ENCODE results near the gene TCF7L1.
"Not testable (repeated sequence)": the region's sequence is repeated elsewhere in the genome, so short reads cannot be mapped to it uniquely, and the experiment has no call there.

TCF7L1 gene

GRCh38 chr2:85312404-85312803 lies 179.2 kb downstream of the TCF7L1 start:
- H2AFZ ChIP-seq (ENCODE audit: low read length): no peak overlapping the region
- no peaks in the 10 kb centered on the region for H3F3A ChIP-seq (ENCODE audit: insufficient read depth, low read length)
- no peaks in the 10 kb centered on the region for H4K20me1 ChIP-seq (ENCODE audit: insufficient read depth, low read length)
- peaks cover 3% of the 10 kb centered on the region; the same call in 1 of the 2 replicates for H3K27me3 ChIP-seq (ENCODE audit: insufficient read depth, low read length)
- no peaks in the 10 kb centered on the region for H3K79me2 ChIP-seq (ENCODE audit: insufficient read depth, low read length)
- H3K27ac ChIP-seq (ENCODE audit: low read depth, low read length, poor library complexity, severe bottlenecking): no peak overlapping the region
- no peak overlapping the region for H3K9ac ChIP-seq (ENCODE audit: low read length)
- peaks cover 19% of the 10 kb centered on the region for H3K36me3 ChIP-seq (ENCODE audit: insufficient read depth, low read length)
- no peak overlapping the region for H3K4me2 ChIP-seq (ENCODE audit: low read length)
- H3K9me3 ChIP-seq (ENCODE audit: low read length): no peaks in the 10 kb centered on the region
- no peaks in the 10 kb centered on the region for H3K9me2 ChIP-seq (ENCODE audit: low read depth, low read length)
- no peak overlapping the region for H3K4me3 ChIP-seq (ENCODE audit: low read depth, low read length, poor library complexity, severe bottlenecking)
- TF ChIP-seq, protein P1, sequence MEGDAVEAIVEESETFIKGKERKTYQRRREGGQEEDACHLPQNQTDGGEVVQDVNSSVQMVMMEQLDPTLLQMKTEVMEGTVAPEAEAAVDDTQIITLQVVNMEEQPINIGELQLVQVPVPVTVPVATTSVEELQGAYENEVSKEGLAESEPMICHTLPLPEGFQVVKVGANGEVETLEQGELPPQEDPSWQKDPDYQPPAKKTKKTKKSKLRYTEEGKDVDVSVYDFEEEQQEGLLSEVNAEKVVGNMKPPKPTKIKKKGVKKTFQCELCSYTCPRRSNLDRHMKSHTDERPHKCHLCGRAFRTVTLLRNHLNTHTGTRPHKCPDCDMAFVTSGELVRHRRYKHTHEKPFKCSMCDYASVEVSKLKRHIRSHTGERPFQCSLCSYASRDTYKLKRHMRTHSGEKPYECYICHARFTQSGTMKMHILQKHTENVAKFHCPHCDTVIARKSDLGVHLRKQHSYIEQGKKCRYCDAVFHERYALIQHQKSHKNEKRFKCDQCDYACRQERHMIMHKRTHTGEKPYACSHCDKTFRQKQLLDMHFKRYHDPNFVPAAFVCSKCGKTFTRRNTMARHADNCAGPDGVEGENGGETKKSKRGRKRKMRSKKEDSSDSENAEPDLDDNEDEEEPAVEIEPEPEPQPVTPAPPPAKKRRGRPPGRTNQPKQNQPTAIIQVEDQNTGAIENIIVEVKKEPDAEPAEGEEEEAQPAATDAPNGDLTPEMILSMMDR (IDR thresholded peaks at IDR 0.05; ENCODE audit: low read length): no peak
- no peak for TF ChIP-seq EZH2 (IDR thresholded peaks at IDR 0.05; ENCODE audit: borderline replicate concordance, low read length)
- H3K4me1 ChIP-seq (ENCODE audit: insufficient read depth, low read length, severe bottlenecking): peaks cover 6% of the 10 kb centered on the region

DNA sequence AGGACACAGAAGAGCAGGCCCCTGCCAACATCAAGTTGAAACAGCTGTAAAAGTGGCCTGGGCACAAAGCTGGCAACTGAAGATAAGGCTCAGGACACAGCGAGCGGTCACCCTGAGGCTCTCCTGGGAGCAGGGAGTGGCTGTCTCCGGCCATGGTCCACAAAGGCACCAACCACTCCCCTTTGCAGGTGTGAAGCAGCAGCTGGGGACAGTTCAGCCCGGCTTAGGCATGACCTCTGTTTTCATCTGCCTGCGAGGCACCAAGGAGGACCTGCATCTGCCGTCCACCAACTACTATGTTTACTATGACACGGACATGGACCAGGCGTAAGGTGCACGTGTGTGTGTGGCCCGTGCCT lies 181.7 kb downstream of the TCF7L1 start:
- H2AFZ ChIP-seq (ENCODE audit: low read length): no peak overlapping the region
- H3K4me1 ChIP-seq (ENCODE audit: insufficient read depth, low read length, severe bottlenecking): peaks cover 3% of the 10 kb centered on the region
- no peaks in the 10 kb centered on the region for H3K9me2 ChIP-seq (ENCODE audit: low read depth, low read length)
- no peaks in the 10 kb centered on the region for H3K9me3 ChIP-seq (ENCODE audit: low read length)
- H3K9ac ChIP-seq (ENCODE audit: low read length): no peak overlapping the region
- H4K20me1 ChIP-seq (ENCODE audit: insufficient read depth, low read length): no peaks in the 10 kb centered on the region
- H3K4me3 ChIP-seq (ENCODE audit: low read depth, low read length, poor library complexity, severe bottlenecking): no peak overlapping the region
- no peaks in the 10 kb centered on the region for H3K79me2 ChIP-seq (ENCODE audit: insufficient read depth, low read length)
- TF ChIP-seq, protein P1 (IDR thresholded peaks at IDR 0.05; ENCODE audit: low read length): no peak
- TF ChIP-seq EZH2 (IDR thresholded peaks at IDR 0.05; ENCODE audit: borderline replicate concordance, low read length): no peak
- no peak overlapping the region for H3K4me2 ChIP-seq (ENCODE audit: low read length)
- H3F3A ChIP-seq (ENCODE audit: insufficient read depth, low read length): no peaks in the 10 kb centered on the region
- no peak overlapping the region for H3K27ac ChIP-seq (ENCODE audit: low read depth, low read length, poor library complexity, severe bottlenecking)
- H3K36me3 ChIP-seq (ENCODE audit: insufficient read depth, low read length): peaks cover 38% of the 10 kb centered on the region
- H3K27me3 ChIP-seq (ENCODE audit: insufficient read depth, low read length): no peaks in the 10 kb centered on the region

GRCh38 chr2:85315921-85316320 lies 182.7 kb downstream of the TCF7L1 start:
- H3K36me3 ChIP-seq (ENCODE audit: insufficient read depth, low read length): peaks cover 49% of the 10 kb centered on the region
- H3K9me2 ChIP-seq (ENCODE audit: low read depth, low read length); H3K9me3 ChIP-seq (ENCODE audit: low read length); H2AFZ ChIP-seq (ENCODE audit: low read length); H3K79me2 ChIP-seq (ENCODE audit: insufficient read depth, low read length); H3F3A ChIP-seq (ENCODE audit: insufficient read depth, low read length); H3K4me2 ChIP-seq (ENCODE audit: low read length); H3K4me1 ChIP-seq (ENCODE audit: insufficient read depth, low read length, severe bottlenecking); H3K9ac ChIP-seq (ENCODE audit: low read length); H3K27ac ChIP-seq (ENCODE audit: low read depth, low read length, poor library complexity, severe bottlenecking); H4K20me1 ChIP-seq (ENCODE audit: insufficient read depth, low read length); H3K27me3 ChIP-seq (ENCODE audit: insufficient read depth, low read length); H3K4me3 ChIP-seq (ENCODE audit: low read depth, low read length, poor library complexity, severe bottlenecking): not testable (repeated sequence)

DNA sequence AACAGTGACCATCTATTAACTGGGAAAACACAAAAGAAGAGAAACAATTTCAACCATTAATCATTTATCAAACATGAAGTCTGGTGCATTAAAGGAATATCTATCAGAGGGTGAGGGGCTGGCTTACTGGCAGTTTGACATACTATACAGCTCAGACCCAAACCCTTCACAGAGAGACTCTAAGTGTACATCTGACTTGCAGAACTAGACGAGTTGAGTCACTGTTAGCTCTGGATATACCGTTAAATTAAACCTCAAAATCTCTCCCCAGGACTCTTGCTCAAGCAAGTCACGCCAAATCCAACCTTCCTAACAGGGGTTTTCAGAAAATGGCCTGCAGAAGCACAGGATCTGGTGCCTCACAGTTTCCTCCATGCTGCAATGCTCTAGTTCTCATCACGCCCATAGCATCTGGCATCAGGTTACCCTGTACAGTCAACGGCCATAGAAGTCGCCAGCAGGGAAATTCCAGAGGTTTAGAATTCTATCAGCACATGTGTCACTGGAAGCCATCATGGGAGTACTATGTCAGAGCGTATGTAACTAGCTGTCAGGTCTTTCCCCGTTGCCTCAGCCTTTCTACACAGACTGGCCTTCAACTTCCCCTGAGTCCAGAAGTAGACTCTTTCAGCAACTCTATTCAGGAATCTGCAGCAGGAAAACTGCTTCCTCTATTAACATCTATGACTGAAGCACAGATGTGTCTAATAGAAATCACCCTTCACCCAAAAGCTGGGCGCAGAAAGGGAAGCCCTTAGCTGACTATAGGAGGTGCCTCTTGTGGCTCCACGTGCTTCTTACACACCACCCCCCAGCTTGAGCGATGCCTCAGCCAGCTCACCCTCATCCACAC lies 185.3 kb downstream of the TCF7L1 start:
- peaks cover 74% of the 10 kb centered on the region for H3K36me3 ChIP-seq (ENCODE audit: insufficient read depth, low read length)
- no peaks in the 10 kb centered on the region for H3K79me2 ChIP-seq (ENCODE audit: insufficient read depth, low read length)
- H4K20me1 ChIP-seq (ENCODE audit: insufficient read depth, low read length): no peaks in the 10 kb centered on the region

More for the DNA sequence above, 185.3 kb downstream of the TCF7L1 start:
- H2AFZ ChIP-seq (ENCODE audit: low read length): no peak overlapping the region
- H3K27ac ChIP-seq (ENCODE audit: low read depth, low read length, poor library complexity, severe bottlenecking): no peak overlapping the region
- no peaks in the 10 kb centered on the region for H3F3A ChIP-seq (ENCODE audit: insufficient read depth, low read length)
- no peak overlapping the region for H3K4me2 ChIP-seq (ENCODE audit: low read length)
- no peak overlapping the region for H3K9ac ChIP-seq (ENCODE audit: low read length)
- TF ChIP-seq, protein P1 (IDR thresholded peaks at IDR 0.05; ENCODE audit: low read length): no peak
- TF ChIP-seq EZH2 (IDR thresholded peaks at IDR 0.05; ENCODE audit: borderline replicate concordance, low read length): no peak
- H3K9me3 ChIP-seq (ENCODE audit: low read length): no peaks in the 10 kb centered on the region
- H3K4me1 ChIP-seq (ENCODE audit: insufficient read depth, low read length, severe bottlenecking): no peaks in the 10 kb centered on the region
- no peaks in the 10 kb centered on the region for H3K9me2 ChIP-seq (ENCODE audit: low read depth, low read length)
- H3K4me3 ChIP-seq (ENCODE audit: low read depth, low read length, poor library complexity, severe bottlenecking): no peak overlapping the region
- H3K27me3 ChIP-seq (ENCODE audit: insufficient read depth, low read length): no peaks in the 10 kb centered on the region

Measured in OCI-LY1 (cell line).